Neutrophil (primary cell): ENCODE results near the gene VSX1.

Experiments used
- H3K27ac ChIP-seq: fragments of 200-600 bp; sonication (generic); 2 replicates; pipeline ENCODE4 v1.5.1; 2016; ENCODE audit warnings: mild to moderate bottlenecking, moderate library complexity
- H3K27me3 ChIP-seq: fragments of 200-600 bp; sonication (generic); 2 replicates; pipeline ENCODE4 v1.6.0; 2016; ENCODE audit warnings: mild to moderate bottlenecking
- H3K36me3 ChIP-seq: fragments of 200-600 bp; sonication (generic); 2 replicates; pipeline ENCODE4 v1.5.1; 2017
- H3K4me1 ChIP-seq, 2 experiments: fragments of 200-600 bp in 1 of 2; sonication (generic) in 1 of 2; 1 replicate in 1 of 2; 2 replicates in 1 of 2; pipeline versions ENCODE4 v1.5.1 to v1.6.1; 2013 to 2016; ENCODE audit warnings: low read depth in 1 of 2, low read length in 1 of 2, mild to moderate bottlenecking in 1 of 2, moderate library complexity in 1 of 2; ENCODE audit not compliant: control insufficient read depth in 1 of 2, insufficient read depth in 1 of 2
- H3K4me3 ChIP-seq, 2 experiments: fragments of 200-600 bp in 1 of 2; sonication (generic) in 1 of 2; 1 replicate in 1 of 2; 2 replicates in 1 of 2; pipeline ENCODE4 v1.5.1; 2013 to 2016; ENCODE audit warnings: low read depth in 1 of 2, low read length in 1 of 2, mild to moderate bottlenecking in 1 of 2, moderate library complexity in 1 of 2
- H3K9me3 ChIP-seq: fragments of 200-600 bp; sonication (generic); 2 replicates; pipeline ENCODE4 v1.5.1; 2016
- CTCF ChIP-seq: fragments of 200-600 bp; sonication (generic); IDR thresholded peaks from 2 replicates; pipeline ENCODE4 v1.5.1; 2016; ENCODE audit warnings: antibody characterized with exemption

The VSX1 gene

GRCh38 chr20:25046181-25046641 lies 35.7 kb downstream of the VSX1 start:
- Histone ChIP-seq H3K27me3 (no peaks in the 10 kb centered on the region), H3K27ac (peak overlapping the region; percentile 17), H3K36me3 (peaks cover 12% of the 10 kb centered on the region), H3K9me3 (no peaks in the 10 kb centered on the region), H3K4me3 (no peak overlapping the region), H3K4me1 (peaks cover 43 to 50% of the 10 kb centered on the region in 2 experiments)
- TF ChIP-seq CTCF, result no peak

- Histone ChIP-seq H3K4me3 (no peak overlapping the region), H3K27ac (peak overlapping the region; percentile 85), H3K9me3 (no peaks in the 10 kb centered on the region), H3K36me3 (peaks cover 12% of the 10 kb centered on the region), H3K4me1 (peaks cover 43 to 50% of the 10 kb centered on the region in 2 experiments), H3K27me3 (no peaks in the 10 kb centered on the region)
- TF ChIP-seq CTCF, result no peak
These were observed 36.6 kb downstream of the VSX1 start for GRCh38 chr20:25045343-25045712.

DNA sequence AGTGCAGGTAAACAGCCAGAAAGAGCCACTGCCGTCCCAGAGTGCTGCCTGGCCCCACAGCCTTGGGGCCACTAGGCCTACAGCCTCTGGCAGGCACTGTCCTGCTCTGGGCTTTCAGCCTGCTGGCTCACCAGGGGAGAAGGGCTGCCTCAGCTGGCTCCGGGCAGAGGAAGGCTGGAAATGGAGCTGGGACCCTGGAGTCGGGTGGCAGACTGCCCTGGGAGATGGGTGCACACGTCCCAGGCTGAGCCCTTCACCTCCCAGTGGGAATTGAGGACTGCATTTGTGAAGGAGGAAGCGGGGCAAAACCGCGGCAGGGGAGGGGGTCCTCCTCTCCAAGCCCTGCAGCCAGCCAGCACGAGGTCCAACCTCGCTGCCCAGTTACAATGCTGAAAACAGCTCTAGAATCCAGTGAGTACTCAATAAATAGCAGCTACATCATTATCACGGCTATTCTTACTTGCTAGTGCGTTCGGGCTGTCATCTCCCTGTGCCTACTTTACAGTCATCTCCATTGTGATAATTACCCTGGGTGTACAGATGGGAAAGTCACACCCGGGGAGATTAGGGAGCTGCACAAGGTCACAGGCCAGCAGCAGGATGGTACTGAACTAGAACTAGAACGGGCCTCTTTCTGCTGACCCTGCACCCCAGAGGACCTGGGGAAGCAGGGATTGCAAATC lies 37.1 kb downstream of the VSX1 start:
- no peak overlapping the region for H3K4me3 ChIP-seq
- peaks cover 12% of the 10 kb centered on the region for H3K36me3 ChIP-seq
- H3K9me3 ChIP-seq, result no peaks in the 10 kb centered on the region
- no peaks in the 10 kb centered on the region for H3K27me3 ChIP-seq
- H3K27ac ChIP-seq, result peak overlapping the region; percentile 85
- TF ChIP-seq CTCF, result no peak
- H3K4me1 ChIP-seq, result peaks cover 43 to 50% of the 10 kb centered on the region in 2 experiments

DNA sequence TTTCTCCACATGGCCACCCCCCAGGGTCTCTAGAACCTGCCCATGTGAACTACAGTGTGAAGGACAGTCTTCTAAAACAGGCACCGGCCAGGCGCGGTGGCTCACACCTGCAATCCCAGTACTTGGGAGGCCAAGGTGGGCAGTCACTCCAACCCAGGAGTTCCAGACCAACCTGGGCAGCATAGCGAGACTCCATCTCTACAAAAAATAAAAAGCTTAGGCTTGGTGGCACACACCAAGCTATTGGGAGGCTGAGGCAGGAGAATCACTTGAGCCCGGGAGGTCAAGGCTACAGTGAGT lies 37.7 kb downstream of the VSX1 start:
- no peaks in the 10 kb centered on the region for H3K27me3 ChIP-seq
- TF ChIP-seq CTCF, result no peak
- H3K9me3 ChIP-seq, result no peaks in the 10 kb centered on the region
- H3K27ac ChIP-seq, result peak overlapping the region; percentile 85
- no peak overlapping the region for H3K4me3 ChIP-seq
- H3K36me3 ChIP-seq, result peaks cover 12% of the 10 kb centered on the region
- peaks cover 43 to 50% of the 10 kb centered on the region in 2 experiments for H3K4me1 ChIP-seq

DNA sequence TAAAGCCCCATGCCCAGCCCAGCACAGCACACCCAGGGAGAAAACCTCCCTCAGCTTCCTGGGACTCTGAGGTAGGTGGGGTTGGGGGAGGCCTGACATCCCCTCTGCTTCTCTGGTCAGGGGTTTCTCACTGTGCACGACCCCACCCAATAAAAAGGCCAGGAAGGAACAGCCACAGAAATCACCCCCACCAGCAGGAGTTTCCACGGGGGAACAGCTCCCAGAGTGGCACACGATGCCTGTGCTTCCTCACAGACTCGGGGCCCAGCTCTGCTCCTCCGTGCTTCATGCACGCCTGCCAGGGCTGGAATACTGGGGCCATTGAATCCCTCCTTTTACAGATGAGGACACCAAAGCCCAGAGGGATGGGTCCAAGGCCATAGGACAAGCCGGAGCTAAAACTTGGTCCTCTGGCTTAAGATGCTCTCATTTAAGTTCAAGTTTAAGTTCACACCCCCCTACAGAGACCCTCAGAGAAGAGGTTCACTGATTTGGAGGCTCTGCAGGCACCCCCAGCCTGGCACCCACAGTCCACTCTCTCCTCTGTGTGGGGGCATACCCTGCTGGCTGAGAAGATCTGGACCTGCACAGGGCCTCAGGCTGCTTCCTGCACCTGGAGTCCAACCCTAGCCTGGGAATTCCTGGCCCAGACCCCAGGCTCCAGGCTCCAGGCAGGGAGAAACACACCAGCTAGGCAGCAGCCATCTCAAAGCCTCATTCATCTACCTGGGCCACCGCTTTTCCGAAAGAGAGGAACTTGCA lies 38.3 kb downstream of the VSX1 start:
- peaks cover 12% of the 10 kb centered on the region for H3K36me3 ChIP-seq
- peaks cover 38 to 47% of the 10 kb centered on the region in 2 experiments for H3K4me1 ChIP-seq
- peak overlapping the region; percentile 85 for H3K27ac ChIP-seq

More for the DNA sequence above, 38.3 kb downstream of the VSX1 start:
- no peaks in the 10 kb centered on the region for H3K27me3 ChIP-seq
- no peak for TF ChIP-seq CTCF
- no peak overlapping the region for H3K4me3 ChIP-seq
- H3K9me3 ChIP-seq, result no peaks in the 10 kb centered on the region
